GM19397 (cell line): Measurements from ENCODE around the gene EXOC3L4.
"Not testable (repeated sequence)": the region's sequence is repeated elsewhere in the genome, so short reads cannot be mapped to it uniquely, and the experiment has no call there.

ENCODE experiments used
- ATAC-seq: cut with Tn5 transposase; IDR thresholded peaks from one replicate; pipeline ENCODE4 v1.9.1; 2021; ENCODE audit warnings: mild to moderate bottlenecking, moderate library complexity; ENCODE audit not compliant: unreplicated experiment

Gene EXOC3L4

GRCh38 chr14:103118018-103118662 is 23.6 kb downstream of the EXOC3L4 start:
- no peak for ATAC-seq

GRCh38 chr14:103118663-103119404 is 24.3 kb downstream of the EXOC3L4 start:
- ATAC-seq: no peak

- ATAC-seq: not testable (repeated sequence)
These were observed 25.0 kb downstream of the EXOC3L4 start for GRCh38 chr14:103119527-103119926.

- no peak for ATAC-seq
These were observed 26.8 kb downstream of the EXOC3L4 start for GRCh38 chr14:103121121-103121845.

- ATAC-seq: no peak
These were observed 27.5 kb downstream of the EXOC3L4 start for GRCh38 chr14:103121846-103122584.

GRCh38 chr14:103122585-103122946 is 28.0 kb downstream of the EXOC3L4 start:
- no peak for ATAC-seq

GRCh38 chr14:103122947-103123633 is 28.6 kb downstream of the EXOC3L4 start, which contains the start of gene TNFAIP2:
Gene TNFAIP2 (plus strand): TSS chr14:103123461. CDS start chr14:103126458, 2,997 bp downstream.
- no peak for ATAC-seq

- ATAC-seq: no peak
These were observed 29.3 kb downstream of the EXOC3L4 start for GRCh38 chr14:103123634-103124500.

- ATAC-seq: no peak
These were observed 30.0 kb downstream of the EXOC3L4 start for GRCh38 chr14:103124501-103125001.

- no peak for ATAC-seq
These were observed 30.9 kb downstream of the EXOC3L4 start for GRCh38 chr14:103125098-103126070.

GRCh38 chr14:103126088-103126872 is 31.8 kb downstream of the EXOC3L4 start:
- ATAC-seq: no peak

- ATAC-seq: no peak
These were observed 32.4 kb downstream of the EXOC3L4 start for GRCh38 chr14:103126873-103127304.

GRCh38 chr14:103127356-103127755 is 32.8 kb downstream of the EXOC3L4 start:
- no peak for ATAC-seq

GRCh38 chr14:103127861-103128598 is 33.5 kb downstream of the EXOC3L4 start:
- ATAC-seq: no peak

GRCh38 chr14:103128631-103129300 is 34.2 kb downstream of the EXOC3L4 start:
- ATAC-seq: no peak
